Epithelial cell of esophagus (primary cell): ENCODE measurements around the gene ARHGEF2.
A peak's percentile ranks its signal among the peaks of the same experiment; 100 is the strongest.

ENCODE experiments used
- DNase-seq: peaks from one replicate; pipeline ENCODE4 v3.0.0; 2010; ENCODE audit warnings: low read depth
- H3K4me3 ChIP-seq: 2 replicates; pipeline ENCODE4 v1.5.1; 2011; ENCODE audit warnings: mild to moderate bottlenecking, low read length, control low read depth
- TF ChIP-seq, protein P1 (sequence below): IDR thresholded peaks from 2 replicates; pipeline ENCODE4 v1.5.1; 2011; ENCODE audit warnings: low read depth, mild to moderate bottlenecking, low read length, control low read depth, inconsistent platforms; ENCODE audit not compliant: insufficient read depth; ENCODE audit errors: missing control alignments

Gene ARHGEF2

DNA sequence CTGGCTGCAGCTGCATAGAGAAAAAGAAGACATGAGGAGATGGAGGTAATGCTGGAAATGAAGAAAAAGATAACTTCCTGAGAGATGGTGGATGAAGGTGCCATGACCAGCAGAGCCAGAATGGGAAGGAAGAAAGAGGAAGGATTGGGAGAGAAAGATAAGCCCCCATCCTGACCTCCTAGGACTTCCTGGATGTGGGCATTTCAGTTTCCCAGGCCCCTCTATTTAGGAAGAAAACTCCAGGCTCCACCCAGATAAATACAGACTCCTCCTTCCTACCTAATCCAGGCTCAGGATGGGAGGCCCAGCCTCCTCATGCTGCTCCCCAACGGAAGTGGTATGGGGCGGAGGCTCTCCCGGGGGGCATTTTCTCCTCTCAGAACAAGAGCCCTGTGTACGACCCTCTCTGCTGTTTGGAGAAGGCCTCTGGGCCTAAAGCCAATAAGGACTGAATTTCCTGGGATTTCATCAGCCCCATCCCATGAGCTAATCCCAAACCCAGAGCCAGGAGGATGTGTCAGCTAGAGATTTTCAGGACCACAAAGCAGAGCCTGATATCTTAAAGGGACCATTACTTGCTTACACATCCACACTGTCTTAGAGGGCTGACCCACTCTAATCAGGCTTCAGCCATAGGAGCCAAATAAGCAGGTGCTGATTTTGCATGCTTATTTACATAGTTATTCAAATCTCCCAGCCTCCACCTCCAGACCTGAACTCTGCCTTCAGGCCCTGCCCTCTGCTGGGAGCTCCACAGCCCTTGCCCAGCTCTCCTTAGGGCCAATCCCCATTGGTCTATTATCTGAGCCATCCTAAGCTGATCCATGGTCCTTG is 5.1 kb upstream of the ARHGEF2 start:
- DNase-seq: peak; percentile 80
- no peak overlapping the region for H3K4me3 ChIP-seq
- TF ChIP-seq, protein P1, sequence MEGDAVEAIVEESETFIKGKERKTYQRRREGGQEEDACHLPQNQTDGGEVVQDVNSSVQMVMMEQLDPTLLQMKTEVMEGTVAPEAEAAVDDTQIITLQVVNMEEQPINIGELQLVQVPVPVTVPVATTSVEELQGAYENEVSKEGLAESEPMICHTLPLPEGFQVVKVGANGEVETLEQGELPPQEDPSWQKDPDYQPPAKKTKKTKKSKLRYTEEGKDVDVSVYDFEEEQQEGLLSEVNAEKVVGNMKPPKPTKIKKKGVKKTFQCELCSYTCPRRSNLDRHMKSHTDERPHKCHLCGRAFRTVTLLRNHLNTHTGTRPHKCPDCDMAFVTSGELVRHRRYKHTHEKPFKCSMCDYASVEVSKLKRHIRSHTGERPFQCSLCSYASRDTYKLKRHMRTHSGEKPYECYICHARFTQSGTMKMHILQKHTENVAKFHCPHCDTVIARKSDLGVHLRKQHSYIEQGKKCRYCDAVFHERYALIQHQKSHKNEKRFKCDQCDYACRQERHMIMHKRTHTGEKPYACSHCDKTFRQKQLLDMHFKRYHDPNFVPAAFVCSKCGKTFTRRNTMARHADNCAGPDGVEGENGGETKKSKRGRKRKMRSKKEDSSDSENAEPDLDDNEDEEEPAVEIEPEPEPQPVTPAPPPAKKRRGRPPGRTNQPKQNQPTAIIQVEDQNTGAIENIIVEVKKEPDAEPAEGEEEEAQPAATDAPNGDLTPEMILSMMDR: no peak

DNA sequence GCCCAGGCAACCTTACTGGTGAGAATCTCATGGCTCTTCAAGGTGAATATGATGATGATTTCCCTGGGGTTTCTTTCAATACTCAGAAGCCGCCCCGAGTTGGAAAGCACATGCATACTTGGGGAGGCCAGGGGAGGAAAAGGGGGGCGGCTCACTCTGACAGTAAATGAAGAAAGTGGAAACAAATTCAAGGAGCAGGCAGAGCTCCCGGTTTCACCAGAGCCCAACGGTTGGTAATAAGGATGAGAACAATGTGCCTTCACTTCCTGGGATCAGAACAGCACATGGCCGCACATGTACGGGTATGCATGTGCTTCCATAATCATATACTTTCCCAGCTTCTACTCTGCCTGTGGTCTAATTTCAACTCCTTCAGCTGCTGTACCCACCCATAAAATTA is 3.8 kb upstream of the ARHGEF2 start:
- no peak for DNase-seq
- TF ChIP-seq, protein P1: no peak
- no peak overlapping the region for H3K4me3 ChIP-seq

DNA sequence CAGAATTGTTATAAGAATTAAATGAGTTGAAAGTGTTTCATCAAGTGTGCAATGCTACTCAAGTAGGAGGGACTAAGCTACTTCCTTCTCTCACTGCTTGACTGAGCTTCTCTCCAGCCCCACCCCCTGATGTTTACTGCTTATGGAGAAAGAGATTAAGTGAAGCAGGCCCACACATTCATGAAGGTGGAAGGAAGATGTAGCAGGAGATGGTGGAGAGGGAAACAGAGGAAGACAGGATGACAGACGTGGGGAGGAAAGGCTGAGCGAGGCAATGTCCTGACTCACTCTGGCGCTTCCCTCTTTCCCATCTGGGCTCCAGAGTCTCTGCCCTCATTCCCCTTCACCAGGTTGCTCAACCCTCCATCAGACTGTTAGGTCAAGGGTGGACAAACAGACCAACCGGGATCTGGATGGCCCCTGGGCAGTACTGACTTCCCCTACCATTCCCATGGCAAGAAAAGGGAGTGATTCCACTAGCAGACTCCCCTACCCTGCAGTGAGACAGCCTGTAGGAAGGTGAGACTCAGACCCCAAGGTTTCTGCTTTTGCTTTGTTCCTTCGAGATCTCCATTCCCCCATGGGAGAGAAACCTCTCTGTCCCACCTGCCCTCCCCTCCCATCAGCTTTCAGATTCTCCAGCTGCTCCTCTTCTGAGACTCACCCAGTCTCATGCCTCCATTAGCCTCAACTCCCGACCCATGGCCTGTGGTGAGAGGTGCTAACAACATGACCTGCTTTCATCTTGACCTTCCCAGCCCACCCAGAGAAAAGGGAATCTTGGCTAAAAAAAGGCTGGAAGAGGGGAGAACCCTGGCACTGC is 3.1 kb upstream of the ARHGEF2 start:
- peak; percentile 70 for DNase-seq
- no peak overlapping the region for H3K4me3 ChIP-seq
- TF ChIP-seq, protein P1: no peak

DNA sequence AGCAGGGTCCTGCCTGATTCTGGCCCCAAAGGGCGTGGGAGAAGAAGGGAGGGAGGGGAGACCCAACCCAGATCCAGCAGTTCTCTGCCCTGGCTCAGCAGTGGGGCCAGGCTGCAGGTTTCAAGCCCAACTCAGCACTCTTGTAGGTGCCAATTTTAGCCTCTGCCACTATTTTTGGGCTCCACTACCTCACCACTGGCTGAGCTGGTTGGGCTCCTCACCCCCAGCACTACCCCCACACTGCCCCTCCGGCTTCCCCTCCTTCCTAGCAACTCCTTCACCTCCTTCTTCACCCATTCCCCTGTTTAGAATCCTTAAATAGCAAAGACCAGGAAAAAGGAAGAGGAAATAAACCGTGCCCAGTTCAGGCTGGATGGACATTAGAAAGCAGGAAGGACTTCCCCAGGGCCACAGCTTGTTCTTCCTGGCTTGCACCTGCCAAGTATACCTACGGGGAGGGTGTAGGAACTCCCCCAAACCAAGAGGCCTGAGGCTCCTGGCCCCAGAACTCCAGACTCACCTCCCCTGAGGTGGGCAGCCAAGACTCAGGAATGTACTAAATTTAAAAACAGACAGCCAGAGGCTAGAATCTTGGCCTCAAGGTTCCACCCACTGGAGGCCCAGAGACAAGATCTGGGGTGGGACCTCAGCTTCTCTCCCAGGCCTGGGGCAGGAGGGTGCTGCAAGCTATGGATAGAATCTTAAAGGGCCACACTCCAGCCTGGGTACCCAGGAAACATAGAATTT is 1.4 kb upstream of the ARHGEF2 start:
- DNase-seq: no peak
- TF ChIP-seq, protein P1: no peak
- peak overlapping the region; percentile 80 for H3K4me3 ChIP-seq

DNA sequence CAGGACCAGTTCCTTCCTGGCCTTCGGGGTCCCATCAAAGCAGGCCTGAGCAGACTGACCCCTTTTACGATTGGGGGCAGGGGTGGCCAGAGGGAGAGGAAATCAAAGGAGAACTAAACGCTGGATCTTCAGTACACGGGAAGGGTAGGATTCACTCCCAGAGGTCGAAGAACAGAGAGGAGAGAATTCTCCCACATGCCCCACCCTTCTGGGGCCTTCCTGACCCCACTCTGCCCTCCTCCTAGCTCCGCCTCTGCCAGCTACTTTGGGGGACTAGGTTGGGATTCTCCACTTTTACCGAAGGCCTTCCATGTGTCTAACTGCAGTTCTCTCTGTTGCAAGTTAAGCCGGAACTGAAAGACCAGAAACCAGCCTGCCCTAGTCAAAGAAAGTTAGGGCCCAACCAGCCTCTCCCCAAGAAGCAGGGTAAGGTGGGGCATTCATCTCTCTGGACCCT is 654 bp upstream of the ARHGEF2 start:
- TF ChIP-seq, protein P1: no peak
- peak overlapping the region; percentile 80 for H3K4me3 ChIP-seq
- no peak for DNase-seq

DNA sequence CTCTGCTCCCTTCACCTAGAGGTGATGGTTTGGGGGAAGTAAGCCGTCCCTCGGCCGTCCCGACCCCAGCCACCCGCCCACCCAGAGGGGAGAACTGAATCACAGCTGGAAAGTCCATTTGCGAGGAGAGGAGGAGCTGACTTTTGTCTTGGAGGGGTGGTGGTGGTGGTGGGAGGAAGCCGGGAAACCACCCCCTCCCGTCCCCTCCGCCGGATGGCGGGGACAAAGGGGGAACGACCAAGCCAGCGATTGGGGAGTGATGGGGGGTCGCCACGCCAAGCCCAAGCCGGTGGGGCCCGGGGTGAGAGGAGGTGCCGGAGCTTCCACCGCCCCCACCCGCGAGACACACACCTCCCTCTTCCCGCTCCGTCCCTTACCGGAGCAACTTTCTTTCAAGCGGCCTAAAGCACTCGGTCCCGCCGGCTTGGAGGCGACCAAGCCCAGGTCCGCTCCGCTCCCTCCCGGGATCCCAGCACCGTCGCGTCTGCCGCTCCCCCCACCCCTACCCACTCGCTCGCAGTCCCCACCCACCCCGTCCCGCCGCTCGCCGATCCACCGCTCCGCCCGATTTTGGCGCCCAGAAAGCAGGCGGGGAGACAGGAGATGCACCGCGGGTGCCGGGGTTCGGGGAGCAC is 540 bp downstream of the ARHGEF2 start:
- H3K4me3 ChIP-seq: peak overlapping the region; percentile 80
- TF ChIP-seq, protein P1: no peak
- peak; percentile 32 for DNase-seq
